HG03457 (cell line): ENCODE results near the gene TECTA.

ENCODE experiments used
- ATAC-seq: cut with Tn5 transposase; IDR thresholded peaks from one replicate; pipeline ENCODE4 v1.9.1; 2021; ENCODE audit warnings: moderate number of reproducible peaks; ENCODE audit not compliant: unreplicated experiment

Gene TECTA, protein sequence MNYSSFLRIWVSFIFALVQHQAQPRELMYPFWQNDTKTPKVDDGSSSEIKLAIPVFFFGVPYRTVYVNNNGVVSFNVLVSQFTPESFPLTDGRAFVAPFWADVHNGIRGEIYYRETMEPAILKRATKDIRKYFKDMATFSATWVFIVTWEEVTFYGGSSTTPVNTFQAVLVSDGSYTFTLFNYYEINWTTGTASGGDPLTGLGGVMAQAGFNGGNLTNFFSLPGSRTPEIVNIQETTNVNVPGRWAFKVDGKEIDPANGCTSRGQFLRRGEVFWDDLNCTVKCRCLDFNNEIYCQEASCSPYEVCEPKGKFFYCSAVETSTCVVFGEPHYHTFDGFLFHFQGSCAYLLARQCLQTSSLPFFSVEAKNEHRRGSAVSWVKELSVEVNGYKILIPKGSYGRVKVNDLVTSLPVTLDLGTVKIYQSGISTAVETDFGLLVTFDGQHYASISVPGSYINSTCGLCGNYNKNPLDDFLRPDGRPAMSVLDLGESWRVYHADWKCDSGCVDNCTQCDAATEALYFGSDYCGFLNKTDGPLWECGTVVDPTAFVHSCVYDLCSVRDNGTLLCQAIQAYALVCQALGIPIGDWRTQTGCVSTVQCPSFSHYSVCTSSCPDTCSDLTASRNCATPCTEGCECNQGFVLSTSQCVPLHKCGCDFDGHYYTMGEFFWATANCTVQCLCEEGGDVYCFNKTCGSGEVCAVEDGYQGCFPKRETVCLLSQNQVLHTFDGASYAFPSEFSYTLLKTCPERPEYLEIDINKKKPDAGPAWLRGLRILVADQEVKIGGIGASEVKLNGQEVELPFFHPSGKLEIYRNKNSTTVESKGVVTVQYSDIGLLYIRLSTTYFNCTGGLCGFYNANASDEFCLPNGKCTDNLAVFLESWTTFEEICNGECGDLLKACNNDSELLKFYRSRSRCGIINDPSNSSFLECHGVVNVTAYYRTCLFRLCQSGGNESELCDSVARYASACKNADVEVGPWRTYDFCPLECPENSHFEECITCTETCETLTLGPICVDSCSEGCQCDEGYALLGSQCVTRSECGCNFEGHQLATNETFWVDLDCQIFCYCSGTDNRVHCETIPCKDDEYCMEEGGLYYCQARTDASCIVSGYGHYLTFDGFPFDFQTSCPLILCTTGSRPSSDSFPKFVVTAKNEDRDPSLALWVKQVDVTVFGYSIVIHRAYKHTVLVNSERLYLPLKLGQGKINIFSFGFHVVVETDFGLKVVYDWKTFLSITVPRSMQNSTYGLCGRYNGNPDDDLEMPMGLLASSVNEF (N-terminal part only)

DNA sequence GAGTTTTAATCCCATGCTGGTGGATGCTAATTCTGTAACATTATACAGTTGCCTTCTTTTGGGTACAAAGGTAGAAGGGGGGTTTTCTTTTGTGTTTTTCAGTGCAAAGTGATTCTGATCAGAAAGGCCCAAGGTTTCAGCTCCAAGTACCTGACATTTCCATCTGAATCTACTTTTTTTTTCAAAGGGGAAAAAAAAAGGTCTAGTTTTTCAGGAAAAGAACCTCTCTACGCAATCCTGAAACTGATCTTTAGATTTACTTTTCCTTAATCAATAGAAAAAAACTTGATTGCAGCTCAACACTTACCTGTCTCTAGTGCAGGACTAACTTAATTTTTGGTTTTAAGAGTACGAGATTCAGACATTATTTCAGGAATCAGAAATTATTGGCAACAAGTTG lies at the start of gene TECTA:
Gene TECTA (plus strand): TSS at position 301 of the 400 bp plus-strand sequence. CDS start 1,423 bp downstream, outside the sequence.
- ATAC-seq, result no peak

DNA sequence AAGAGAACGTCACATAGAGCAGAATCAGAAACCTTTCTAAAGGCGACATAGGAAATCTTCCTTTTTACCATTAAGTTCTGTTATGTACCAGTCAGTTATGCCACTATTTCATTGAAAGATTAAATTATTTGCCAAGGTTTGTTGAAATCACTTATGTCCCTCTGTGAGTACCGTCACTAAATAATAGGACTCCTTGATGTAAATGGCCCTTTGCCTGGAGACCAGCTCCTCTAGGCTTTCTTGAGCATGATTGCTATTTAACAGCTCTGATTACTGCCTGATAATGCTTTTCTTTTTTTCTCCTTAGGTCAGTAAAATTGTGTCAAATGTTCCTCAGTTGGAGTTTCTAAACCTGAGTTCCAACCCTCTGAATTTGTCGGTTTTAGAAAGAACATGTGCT lies 47.8 kb upstream of the TECTA start:
- no peak for ATAC-seq

DNA sequence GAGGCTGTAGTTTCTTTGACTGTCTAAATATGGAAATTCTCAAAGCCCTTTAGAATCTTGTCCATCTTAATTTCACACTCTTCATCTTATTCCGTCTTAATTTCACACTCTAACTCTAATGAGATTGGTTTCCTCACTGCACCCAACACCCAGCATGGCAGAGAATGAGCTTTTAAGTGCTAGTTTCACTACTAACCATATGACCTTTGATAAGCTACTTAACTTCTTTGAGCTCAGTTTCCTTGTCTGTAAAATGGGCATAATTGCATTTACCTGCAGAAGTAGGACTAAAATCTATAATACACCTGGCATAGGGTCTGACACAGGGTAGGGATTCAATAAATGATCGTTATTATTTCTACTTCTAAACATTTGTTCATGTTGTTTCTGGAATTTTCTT lies 46.8 kb upstream of the TECTA start:
- ATAC-seq, result no peak

DNA sequence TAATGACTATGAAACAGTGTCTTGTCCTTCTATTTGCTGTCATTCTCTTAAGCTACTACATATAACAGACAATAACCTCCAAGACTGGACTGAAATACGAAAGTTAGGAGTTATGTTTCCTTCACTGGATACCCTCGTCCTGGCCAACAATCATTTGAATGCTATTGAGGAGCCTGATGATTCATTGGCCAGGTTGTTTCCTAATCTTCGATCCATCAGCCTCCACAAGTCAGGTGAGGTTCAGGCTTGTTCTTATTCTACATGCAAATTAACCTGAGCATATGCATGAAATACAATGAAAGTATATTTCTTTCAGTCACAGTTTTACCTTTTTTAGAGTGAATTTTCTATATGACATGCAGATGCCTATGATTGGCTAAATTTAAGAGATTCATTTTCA lies 46.0 kb upstream of the TECTA start:
- no peak for ATAC-seq

GRCh38 chr11:121057922-121058321 lies 43.1 kb upstream of the TECTA start:
- ATAC-seq, result no peak

- no peak for ATAC-seq
These were observed 42.1 kb upstream of the TECTA start for GRCh38 chr11:121058941-121059340.

GRCh38 chr11:121059605-121060004 lies 41.4 kb upstream of the TECTA start:
- peak; percentile 95 for ATAC-seq

DNA sequence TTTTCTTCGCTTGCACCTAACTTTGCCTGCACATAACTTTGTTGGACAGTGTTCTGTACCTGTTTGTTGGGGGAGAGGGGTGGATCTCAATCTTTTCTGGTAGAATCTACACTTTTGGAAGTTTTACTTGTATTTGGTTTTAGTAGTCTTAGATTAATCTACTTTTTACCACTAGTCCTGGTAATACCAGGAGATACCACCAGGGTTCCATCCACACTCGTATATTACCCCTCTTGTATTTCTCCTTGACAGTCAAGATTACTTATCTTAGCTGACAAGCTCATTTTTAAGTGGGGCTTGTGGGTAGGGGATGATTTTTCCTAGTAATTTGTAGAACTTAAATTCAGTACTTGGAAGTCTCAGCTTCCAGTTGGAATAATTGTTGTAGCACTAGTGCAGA lies 37.3 kb upstream of the TECTA start:
- ATAC-seq, result no peak

DNA sequence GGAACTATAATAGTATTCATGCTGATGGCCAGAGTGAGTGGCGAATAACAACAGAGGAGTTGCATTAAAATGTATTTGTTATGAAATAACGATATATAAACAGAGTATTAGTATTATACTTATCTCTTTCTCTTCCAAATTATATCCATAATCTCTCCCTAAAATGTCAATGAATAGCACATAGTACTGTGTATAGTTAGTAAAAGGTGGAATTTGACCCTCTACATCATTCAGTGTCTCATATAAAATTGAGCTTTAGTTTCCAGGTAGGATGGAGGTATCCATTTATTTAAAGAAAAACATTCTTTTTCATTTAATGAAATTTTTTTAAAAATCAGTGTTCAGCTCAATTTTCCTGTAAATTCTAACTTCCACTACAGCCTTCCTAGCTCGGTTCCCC lies 34.4 kb upstream of the TECTA start:
- no peak for ATAC-seq

GRCh38 chr11:121067026-121067425 lies 34.0 kb upstream of the TECTA start:
- no peak for ATAC-seq

- no peak for ATAC-seq
These were observed 33.6 kb upstream of the TECTA start for GRCh38 chr11:121067453-121067852.

DNA sequence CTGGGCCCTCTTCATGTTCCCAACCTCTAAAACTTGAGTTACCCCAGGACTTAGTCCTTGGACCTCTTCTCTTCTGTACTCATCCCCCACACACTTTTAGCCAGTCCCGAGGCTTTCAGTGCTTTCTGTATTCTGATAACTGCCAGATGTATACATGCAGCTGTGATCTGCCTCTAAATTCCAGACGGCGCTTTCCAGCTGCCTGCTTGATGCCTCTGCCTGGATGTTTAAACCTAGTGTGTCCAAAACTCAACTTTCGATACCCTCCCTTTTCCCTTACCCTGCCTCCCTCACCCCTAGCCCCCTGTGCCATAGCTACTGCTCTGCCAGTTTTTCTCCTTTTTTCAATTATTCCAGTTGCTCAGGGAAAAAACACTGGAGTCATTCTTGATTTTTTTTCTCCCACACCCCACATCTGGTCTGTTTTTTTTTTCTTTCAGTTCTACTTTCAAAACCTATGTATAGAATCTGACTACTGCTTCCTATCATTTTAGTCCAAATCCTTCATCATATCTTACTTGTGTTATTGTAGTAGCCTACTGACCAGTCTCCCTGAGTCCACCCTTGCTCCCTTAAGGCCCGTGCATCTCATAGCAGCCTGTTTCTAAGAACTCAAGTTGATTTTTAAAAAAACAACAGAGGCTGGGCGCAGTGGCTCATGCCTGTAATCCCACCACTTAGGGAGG lies 32.9 kb upstream of the TECTA start:
- no peak for ATAC-seq

GRCh38 chr11:121068787-121069186 lies 32.3 kb upstream of the TECTA start:
- ATAC-seq, result no peak

DNA sequence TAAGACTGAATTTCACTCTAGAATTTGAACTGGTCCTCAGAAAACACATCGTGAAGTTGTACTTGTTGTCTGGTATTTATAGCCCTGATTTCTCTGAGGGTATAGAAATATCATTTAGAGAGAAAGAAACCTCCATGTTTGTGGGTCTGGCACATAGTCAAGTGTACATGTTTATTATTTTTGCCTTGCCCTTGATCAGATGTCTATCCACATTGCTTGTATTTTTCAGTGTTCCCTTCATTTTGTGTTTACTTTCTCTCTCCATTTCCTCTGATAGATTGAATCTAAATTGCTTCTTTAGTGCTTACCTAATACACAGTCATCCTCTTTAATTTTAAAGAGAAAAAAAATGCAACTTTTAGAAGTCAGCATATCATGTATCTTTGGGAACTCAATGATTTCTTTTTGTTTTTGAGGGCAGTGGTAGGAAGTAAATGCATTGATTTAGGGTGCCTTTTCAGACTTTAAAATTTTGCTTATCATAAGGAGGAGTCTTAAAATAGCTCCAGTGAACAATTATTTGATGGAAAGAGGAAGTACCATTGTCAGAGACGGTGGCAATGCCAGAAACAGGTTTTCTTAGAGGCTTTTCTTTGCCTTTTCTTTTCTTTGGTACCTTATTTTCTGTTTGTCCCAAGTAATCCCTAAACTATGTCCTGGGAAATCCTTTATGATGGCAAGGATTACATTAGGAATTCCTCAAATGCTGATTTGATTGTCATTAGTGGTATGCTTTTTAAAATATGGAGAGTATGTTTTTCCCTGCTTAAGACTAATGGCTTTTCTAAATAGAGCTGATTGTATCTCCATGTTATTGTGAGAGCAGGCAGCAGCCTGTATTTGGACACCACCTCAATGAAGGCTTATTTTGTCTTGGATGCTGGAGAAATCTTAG lies 29.8 kb upstream of the TECTA start:
- no peak for ATAC-seq

GRCh38 chr11:121071846-121072450 lies 29.1 kb upstream of the TECTA start:
- no peak for ATAC-seq

- no peak for ATAC-seq
These were observed 19.7 kb upstream of the TECTA start for GRCh38 chr11:121081321-121081720.

DNA sequence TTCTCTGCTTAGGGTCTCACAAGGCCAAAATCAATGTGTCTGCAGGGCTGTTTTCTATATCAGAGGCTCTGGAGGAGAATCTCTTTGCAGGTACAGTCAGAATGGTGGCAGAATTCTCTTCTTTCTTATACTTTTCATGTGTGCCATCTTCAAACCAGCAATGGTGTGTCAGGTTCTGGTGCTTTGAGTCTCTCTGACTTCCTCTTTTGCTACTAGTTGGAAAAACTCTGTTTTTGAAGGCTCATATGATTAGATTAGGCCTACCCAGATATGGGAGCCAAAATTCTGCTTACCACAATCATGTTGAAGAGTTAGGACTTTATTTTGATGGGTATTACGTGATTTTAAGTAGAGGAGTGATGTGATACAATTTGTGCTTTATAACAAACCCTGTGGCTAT lies 18.8 kb upstream of the TECTA start:
- ATAC-seq, result no peak

- ATAC-seq, result no peak
These were observed 18.4 kb upstream of the TECTA start for GRCh38 chr11:121082670-121083069.

GRCh38 chr11:121086866-121087265 lies 14.2 kb upstream of the TECTA start:
- no peak for ATAC-seq
